Keratinocyte (primary cell): ENCODE results near the gene AP3B1.

Source experiments
- EZH2 ChIP-seq: IDR thresholded peaks from one replicate; pipeline ENCODE4 v1.6.1; 2012; ENCODE audit warnings: inconsistent platforms, mild to moderate bottlenecking, low read length, moderate library complexity
- TF ChIP-seq, protein P1 (sequence below), 3 experiments: IDR thresholded peaks in 1 of 3; conservative IDR thresholded peaks in 1 of 3; optimal IDR thresholded peaks in 1 of 3; 2 replicates in 2 of 3; 3 replicates in 1 of 3; pipeline versions ENCODE3 to v1.5.1; 2011; ENCODE audit warnings: low read length in 3 of 3, mild to moderate bottlenecking in 3 of 3, moderate library complexity in 2 of 3, control low read depth in 1 of 3, inconsistent platforms in 1 of 3; ENCODE audit not compliant: insufficient read depth in 2 of 3; ENCODE audit errors: extremely low read depth in 1 of 3

DNA sequence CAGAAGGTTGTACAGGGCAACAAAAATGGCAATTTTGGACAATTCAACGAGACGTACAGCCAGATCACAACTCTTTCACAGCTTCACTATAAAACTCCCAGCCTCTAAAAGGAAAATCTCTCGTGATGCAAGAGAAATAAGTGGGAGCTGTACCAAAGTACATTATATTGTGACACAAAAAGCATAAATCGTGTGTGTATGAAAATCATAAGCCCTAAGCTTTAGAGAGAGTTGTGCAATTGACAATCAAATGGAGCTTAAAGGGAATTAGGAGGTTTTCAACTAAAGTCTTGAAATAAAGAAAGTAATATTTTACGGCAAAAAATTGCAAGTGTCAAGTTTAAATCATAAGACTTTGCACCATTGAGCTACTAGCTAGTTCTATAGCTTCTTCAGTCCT is 323.6 kb downstream of the AP3B1 start:
- TF ChIP-seq, protein P1, sequence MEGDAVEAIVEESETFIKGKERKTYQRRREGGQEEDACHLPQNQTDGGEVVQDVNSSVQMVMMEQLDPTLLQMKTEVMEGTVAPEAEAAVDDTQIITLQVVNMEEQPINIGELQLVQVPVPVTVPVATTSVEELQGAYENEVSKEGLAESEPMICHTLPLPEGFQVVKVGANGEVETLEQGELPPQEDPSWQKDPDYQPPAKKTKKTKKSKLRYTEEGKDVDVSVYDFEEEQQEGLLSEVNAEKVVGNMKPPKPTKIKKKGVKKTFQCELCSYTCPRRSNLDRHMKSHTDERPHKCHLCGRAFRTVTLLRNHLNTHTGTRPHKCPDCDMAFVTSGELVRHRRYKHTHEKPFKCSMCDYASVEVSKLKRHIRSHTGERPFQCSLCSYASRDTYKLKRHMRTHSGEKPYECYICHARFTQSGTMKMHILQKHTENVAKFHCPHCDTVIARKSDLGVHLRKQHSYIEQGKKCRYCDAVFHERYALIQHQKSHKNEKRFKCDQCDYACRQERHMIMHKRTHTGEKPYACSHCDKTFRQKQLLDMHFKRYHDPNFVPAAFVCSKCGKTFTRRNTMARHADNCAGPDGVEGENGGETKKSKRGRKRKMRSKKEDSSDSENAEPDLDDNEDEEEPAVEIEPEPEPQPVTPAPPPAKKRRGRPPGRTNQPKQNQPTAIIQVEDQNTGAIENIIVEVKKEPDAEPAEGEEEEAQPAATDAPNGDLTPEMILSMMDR (optimal IDR thresholded peaks at IDR 0.05 in 1 of 3, IDR thresholded peaks at IDR 0.05 in 1 of 3, conservative IDR thresholded peaks at IDR 0.05 in 1 of 3; ENCODE audit: extremely low read depth in 1 of 3, insufficient read depth in 2 of 3, low read length in 3 of 3) = no peak
- TF ChIP-seq EZH2 = no peak
